ENCODE measurements around the gene PLXNC1.

Gene PLXNC1

GRCh38 chr12:94099191-94099590 lies 49.2 kb upstream of the PLXNC1 start:
- Histone ChIP-seq H3K9me3 (ENCODE audit: control insufficient read depth, insufficient read depth, low read depth, low read length) (no peaks in the 10 kb centered on the region), H3K4me3 (ENCODE audit: low read depth, low read length) (no peak overlapping the region), H3K4me1 (ENCODE audit: control insufficient read depth, insufficient read depth, low read length) (no peaks in the 10 kb centered on the region), H3K36me3 (ENCODE audit: control insufficient read depth in 2 of 2, insufficient read depth in 1 of 2, low read length in 2 of 2) (no peaks in the 10 kb centered on the region), H3K27ac (ENCODE audit: extremely low read depth, low read depth, low read length) (no peak overlapping the region)
- no peak for TF ChIP-seq ZNF280D (tag by site-specific recombination; IDR thresholded peaks at IDR 0.05)
- no peak for TF ChIP-seq ZNF692 (tag by site-specific recombination; IDR thresholded peaks at IDR 0.05)
- TF ChIP-seq ATF2 (tag by site-specific recombination; IDR thresholded peaks at IDR 0.05; ENCODE audit: low read depth), result no peak
- no peak for TF ChIP-seq YY2 (tag by site-specific recombination; IDR thresholded peaks at IDR 0.05)
- TF ChIP-seq KLF16 (tag by site-specific recombination; IDR thresholded peaks at IDR 0.05), result no peak
- no peak for TF ChIP-seq ZNF24 (tag by site-specific recombination; IDR thresholded peaks at IDR 0.05)
- TF ChIP-seq ZNF211 (tag by site-specific recombination; IDR thresholded peaks at IDR 0.05; ENCODE audit: low read depth), result no peak
- no peak for TF ChIP-seq TRIM28 (IDR thresholded peaks at IDR 0.05; ENCODE audit: borderline replicate concordance, low read length)
- TF ChIP-seq ZNF704 (tag by site-specific recombination; IDR thresholded peaks at IDR 0.05), result no peak
- TF ChIP-seq ZNF274 (IDR thresholded peaks at IDR 0.05; ENCODE audit: low read length), result no peak
- TF ChIP-seq ZNF274 (tag by site-specific recombination; IDR thresholded peaks at IDR 0.05; ENCODE audit: borderline replicate concordance), result no peak
- no peak for TF ChIP-seq ZXDB (tag by site-specific recombination; IDR thresholded peaks at IDR 0.05)
- no peak for TF ChIP-seq ZNF521 (tag by site-specific recombination; IDR thresholded peaks at IDR 0.05)
- TF ChIP-seq KLF9 (tag by site-specific recombination; IDR thresholded peaks at IDR 0.05; ENCODE audit: low read depth), result no peak
- no peak for TF ChIP-seq ZNF585B (tag by site-specific recombination; IDR thresholded peaks at IDR 0.05)
- TF ChIP-seq CTCF (tag by site-specific recombination; IDR thresholded peaks at IDR 0.05), result no peak
- no peak for TF ChIP-seq ZSCAN18 (tag by site-specific recombination; IDR thresholded peaks at IDR 0.05)
- TF ChIP-seq ZNF18 (tag by site-specific recombination; IDR thresholded peaks at IDR 0.05), result no peak
- TF ChIP-seq YY1 (tag by site-specific recombination; IDR thresholded peaks at IDR 0.05), result no peak
- ChIA-PET CTCF (interaction anchor here (0.6 to 6.1 kb wide), 6 partner anchors 294 to 679 kb away, joined by 3 to 127 read pairs (median 28); no protein-coding TSS in a partner anchor), POLR2A (interaction anchor here (1.4 kb wide), 1 partner anchor 530 kb away, joined by 4 read pairs; no protein-coding TSS in a partner anchor)

Measured in HEK293 (cell line).